HG03442 (cell line): ENCODE results near the gene MACROD2.

Experiments used
- ATAC-seq: cut with Tn5 transposase; IDR thresholded peaks from one replicate; pipeline ENCODE4 v1.9.1; 2021; ENCODE audit warnings: mild to moderate bottlenecking, moderate library complexity; ENCODE audit not compliant: unreplicated experiment

MACROD2 gene

DNA sequence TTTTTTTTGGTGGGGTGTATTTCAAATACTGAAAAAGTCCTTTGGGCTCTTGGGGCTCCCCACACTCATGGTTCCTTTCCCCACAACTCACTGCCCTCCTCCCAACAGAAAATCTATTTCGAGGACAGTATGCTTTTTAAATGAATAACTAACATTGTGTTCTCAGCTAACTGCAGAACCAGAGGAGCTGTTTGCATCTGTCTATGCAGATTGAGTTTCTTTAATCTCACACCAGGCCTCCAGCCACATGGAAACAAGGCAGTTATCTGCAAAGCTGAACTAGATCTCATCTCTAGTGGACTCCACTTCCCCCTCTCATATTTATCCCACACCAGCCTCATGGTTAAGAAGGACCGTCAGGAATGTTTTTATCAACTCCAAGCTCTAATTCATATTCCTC, 1622.8 kb downstream of the MACROD2 start:
- ATAC-seq, result no peak

- no peak for ATAC-seq
These were observed 1623.6 kb downstream of the MACROD2 start for GRCh38 chr20:15618912-15619311.

GRCh38 chr20:15619341-15619740, 1624.0 kb downstream of the MACROD2 start:
- no peak for ATAC-seq

DNA sequence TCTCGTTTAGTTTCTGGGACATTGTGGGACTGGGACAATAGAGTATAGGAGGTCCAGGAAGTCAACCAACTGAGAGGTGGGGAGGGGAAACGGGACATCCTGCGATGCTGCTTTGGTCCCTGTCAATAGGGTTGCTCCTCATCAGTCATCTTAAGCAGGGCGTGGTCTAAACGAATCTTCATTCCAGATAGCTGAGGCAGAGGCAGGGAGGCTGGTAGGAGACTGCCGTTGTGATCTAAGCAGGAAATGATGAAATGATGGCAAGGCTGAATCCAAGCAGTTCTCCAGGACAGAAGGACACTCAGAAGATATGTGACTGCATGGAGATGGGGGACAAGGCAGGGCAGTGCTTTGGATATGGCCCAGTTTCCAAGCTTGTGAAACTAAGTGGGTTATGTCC, 1624.5 kb downstream of the MACROD2 start:
- ATAC-seq, result no peak

- no peak for ATAC-seq
These were observed 1627.1 kb downstream of the MACROD2 start for GRCh38 chr20:15622368-15622767.

- no peak for ATAC-seq
These were observed 1627.9 kb downstream of the MACROD2 start for GRCh38 chr20:15623215-15623614.

GRCh38 chr20:15625981-15626380, 1630.7 kb downstream of the MACROD2 start:
- no peak for ATAC-seq

DNA sequence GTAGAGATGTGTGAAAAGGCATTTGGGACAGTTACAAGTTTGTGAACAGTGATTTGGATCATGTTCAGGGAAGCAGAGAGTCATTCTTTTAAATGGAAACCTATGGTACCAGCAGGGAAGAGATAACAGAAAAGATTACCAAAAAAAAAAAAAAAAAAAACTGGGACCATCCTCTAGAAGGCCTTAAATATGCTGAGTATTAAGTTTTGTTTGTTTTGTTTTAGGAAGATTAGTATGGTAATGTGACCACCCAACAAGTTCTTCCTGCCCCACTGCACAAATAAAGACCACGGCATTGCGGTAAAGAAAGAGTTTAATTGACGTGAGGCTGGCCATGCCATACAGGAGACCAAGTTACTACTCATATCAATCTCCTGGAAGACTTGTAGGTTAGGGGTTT, 1631.8 kb downstream of the MACROD2 start:
- ATAC-seq, result no peak

- no peak for ATAC-seq
These were observed 1632.2 kb downstream of the MACROD2 start for GRCh38 chr20:15627501-15627903.

DNA sequence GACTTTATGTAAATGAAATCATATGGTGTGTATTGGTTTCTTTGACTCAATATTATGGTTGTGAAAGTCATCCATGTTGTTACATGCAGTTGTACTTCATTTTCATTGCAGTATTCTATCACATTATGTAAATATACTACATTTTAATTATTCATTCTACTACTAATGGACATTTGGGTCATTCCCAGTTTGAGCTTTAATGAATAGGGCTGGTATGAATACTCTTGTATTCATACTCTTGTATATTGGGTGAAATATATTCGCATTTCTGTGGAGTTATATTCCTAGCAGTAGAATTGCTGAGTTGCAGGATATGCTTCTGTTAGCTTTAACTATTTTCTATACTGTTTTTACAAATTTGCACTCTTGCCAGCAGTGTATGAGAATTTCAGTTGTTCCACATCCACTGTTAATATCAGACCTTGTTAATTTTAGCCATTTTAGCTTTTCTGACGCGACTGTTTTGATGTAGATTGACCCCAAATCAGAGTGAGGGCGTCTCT, 1633.6 kb downstream of the MACROD2 start:
- no peak for ATAC-seq

DNA sequence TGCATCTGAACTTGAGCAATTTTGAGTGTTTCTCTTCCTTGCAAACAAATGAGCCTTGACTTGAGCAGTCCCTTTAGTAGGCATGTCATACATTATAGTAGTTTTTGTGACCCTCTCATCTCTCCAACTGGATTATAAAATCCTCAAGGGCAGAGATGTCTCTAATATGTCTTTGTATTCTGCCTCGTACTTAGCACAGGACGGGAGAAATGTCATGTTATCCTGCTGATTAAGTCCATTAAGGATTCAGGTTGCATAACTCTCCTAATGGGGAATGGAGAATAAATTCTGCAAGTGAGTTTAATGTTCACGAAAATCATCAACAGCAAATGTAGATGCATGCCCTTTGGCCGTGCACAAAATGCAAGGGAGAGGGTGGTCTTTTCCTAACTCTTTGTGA, 1635.0 kb downstream of the MACROD2 start:
- ATAC-seq, result no peak

- no peak for ATAC-seq
These were observed 1637.4 kb downstream of the MACROD2 start for GRCh38 chr20:15632680-15633079.

GRCh38 chr20:15634102-15634501, 1638.8 kb downstream of the MACROD2 start:
- no peak for ATAC-seq

- ATAC-seq, result no peak
These were observed 1642.2 kb downstream of the MACROD2 start for GRCh38 chr20:15637546-15637945.

GRCh38 chr20:15637950-15638754, 1642.8 kb downstream of the MACROD2 start:
- ATAC-seq, result no peak

- no peak for ATAC-seq
These were observed 1643.5 kb downstream of the MACROD2 start for GRCh38 chr20:15638816-15639215.

DNA sequence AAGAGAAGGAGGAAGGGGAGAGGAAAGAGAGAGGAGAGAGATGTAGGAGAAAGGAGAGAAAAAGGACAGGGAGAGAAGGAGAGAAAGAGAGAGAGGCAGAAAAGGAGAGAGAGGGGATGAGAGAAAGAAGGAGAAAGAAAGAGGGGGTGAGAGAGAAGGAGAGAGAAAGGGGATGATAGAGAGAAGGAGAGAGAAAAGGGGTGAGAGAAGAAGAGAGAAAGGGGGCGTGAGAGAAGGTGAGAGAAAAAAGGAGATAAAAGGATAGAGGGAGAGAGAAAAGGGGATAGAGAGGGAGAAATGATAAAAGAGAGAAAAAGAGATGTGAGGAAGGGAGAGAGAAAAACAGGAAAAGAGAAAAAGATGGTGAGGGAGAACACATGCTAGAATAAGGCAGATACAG, 1644.5 kb downstream of the MACROD2 start:
- ATAC-seq, result no peak

DNA sequence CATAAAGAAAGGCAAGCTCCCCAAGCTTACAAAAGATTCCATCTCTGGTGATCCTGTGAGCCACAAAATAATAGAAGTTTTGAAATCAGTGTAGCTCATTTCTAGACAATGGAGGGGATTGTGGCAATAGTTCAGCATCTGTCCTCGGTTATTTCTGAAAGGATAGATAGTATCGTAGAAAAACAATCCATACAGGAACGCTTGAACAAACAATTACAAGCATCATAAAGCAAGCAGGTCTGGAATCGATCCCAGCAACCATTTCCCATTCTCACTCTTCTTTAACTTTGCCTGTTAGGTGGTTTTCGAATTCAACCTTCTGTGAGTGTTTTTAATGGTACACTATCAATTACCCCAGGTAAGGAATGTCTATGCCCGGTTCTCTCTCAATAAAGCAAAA, 1646.8 kb downstream of the MACROD2 start:
- ATAC-seq, result no peak

GRCh38 chr20:15642676-15643075, 1647.4 kb downstream of the MACROD2 start:
- ATAC-seq, result no peak

GRCh38 chr20:15643713-15644112, 1648.4 kb downstream of the MACROD2 start:
- no peak for ATAC-seq

- no peak for ATAC-seq
These were observed 1650.5 kb downstream of the MACROD2 start for GRCh38 chr20:15645816-15646215.

GRCh38 chr20:15653396-15654207, 1658.3 kb downstream of the MACROD2 start:
- no peak for ATAC-seq
